HepG2 (cell line): ENCODE data around the gene OAS3. TPM values are rescaled to one million over a fixed set of nuclear protein-coding genes. Genes with fewer than 3 reads are reported as not detected.
A peak's percentile ranks its signal among the peaks of the same experiment; 100 is the strongest.

Source experiments
- ATAC-seq: fragments of 200-7000 bp; cut with Tn5 transposase; 3 replicates; pipeline ENCODE4 v1.9.1; 2020; ENCODE audit warnings: mild to moderate bottlenecking, moderate library complexity
- BruUV-seq: library from RNA; stranded (reverse); fragments of 400-500 nt; replicated peaks from 2 replicates; lab custom pipeline; 2021; lab: Mats Ljungman, UMichigan
- CTCF ChIA-PET: fragments of 300-600 bp; formaldehyde crosslinking; extraction: SDS; loops from one replicate; lab custom pipeline; 2021; ENCODE audit warnings: low total read pairs, inconsistent platforms, low intra/inter-chr PET ratio; lab: Yijun Ruan, JAX
- POLR2A ChIA-PET: fragments of 350-600 bp; sonication (Branson Sonifier 250); formaldehyde crosslinking; loops from one replicate; lab custom pipeline; 2020; ENCODE audit warnings: antibody characterized with exemption, inconsistent platforms; lab: Yijun Ruan, JAX
- DNase-seq: peaks from one replicate; pipeline ENCODE4 v3.0.0-alpha.2; 2015; ENCODE audit warnings: low spot score
- FAIRE-seq: peaks from 3 replicates; lab custom pipeline; 2011; peaks lifted over from hg19 to GRCh38; lab: Jason Lieb, UNC
- H2AFZ ChIP-seq: one replicate; pipeline ENCODE4 v1.6.1; 2011; ENCODE audit warnings: low read length, inconsistent platforms
- H3K27ac ChIP-seq: fragments of 300-600 bp; 3 replicates; pipeline ENCODE4 v1.8.0; 2011; ENCODE audit warnings: mixed run types, mild to moderate bottlenecking, mixed read lengths, low read length, inconsistent platforms; ENCODE audit not compliant: insufficient read depth; ENCODE audit errors: extremely low read length
- H3K27me3 ChIP-seq, 2 experiments: fragments of 200-600 bp in 1 of 2; 2 replicates in 1 of 2; 3 replicates in 1 of 2; pipeline versions ENCODE4 v1.6.0 to v1.8.0; 2011; ENCODE audit warnings: low read length in 2 of 2, mild to moderate bottlenecking in 2 of 2, moderate library complexity in 2 of 2, inconsistent platforms in 1 of 2; ENCODE audit not compliant: insufficient read depth in 2 of 2, control insufficient read depth in 1 of 2
- H3K36me3 ChIP-seq, 2 experiments: fragments of 200-600 bp in 1 of 2; replicated peaks in 1 of 2; 2 replicates in 1 of 2; 3 replicates in 1 of 2; pipeline versions ENCODE4 v1.5.1 to v1.8.0; 2011; ENCODE audit warnings: low read length in 2 of 2, inconsistent platforms in 1 of 2; ENCODE audit not compliant: insufficient read depth in 2 of 2, control insufficient read depth in 1 of 2
- H3K4me1 ChIP-seq: 2 replicates; pipeline ENCODE4 v1.5.1; 2012; ENCODE audit warnings: low read length, inconsistent platforms; ENCODE audit not compliant: insufficient read depth
- H3K4me2 ChIP-seq: 2 replicates; pipeline ENCODE4 v1.6.0; 2011; ENCODE audit warnings: low read depth, low read length, inconsistent platforms
- H3K4me3 ChIP-seq, 3 experiments: fragments of 200-600 bp in 1 of 3; sonication (generic), shearing (Covaris generic) in 1 of 3; replicated peaks in 1 of 3; 2 replicates each; pipeline ENCODE4 v1.5.1; 2011 to 2016; ENCODE audit warnings: low read length in 3 of 3, inconsistent platforms in 2 of 3, low read depth in 2 of 3, mild to moderate bottlenecking in 2 of 3, control low read depth in 1 of 3, mixed read lengths in 1 of 3; ENCODE audit not compliant: insufficient read depth in 1 of 3
- H3K79me2 ChIP-seq: one replicate; pipeline ENCODE4 v1.6.1; 2011; ENCODE audit warnings: low read length, inconsistent platforms; ENCODE audit not compliant: insufficient read depth
- H3K9ac ChIP-seq: 2 replicates; pipeline ENCODE4 v1.6.0; 2011; ENCODE audit warnings: mild to moderate bottlenecking, low read depth, low read length, inconsistent platforms; ENCODE audit not compliant: insufficient read depth
- H3K9me3 ChIP-seq: 2 replicates; pipeline ENCODE4 v1.5.1; 2012; ENCODE audit warnings: mild to moderate bottlenecking, low read length
- H4K20me1 ChIP-seq: 2 replicates; pipeline ENCODE4 v1.6.0; 2011; ENCODE audit warnings: inconsistent platforms, mild to moderate bottlenecking, low read length, moderate library complexity; ENCODE audit not compliant: insufficient read depth
- ASH2L ChIP-seq: fragments of 300-600, 200-600 bp; sonication (generic); IDR thresholded peaks from 2 replicates; pipeline ENCODE4 v1.7.0; 2017; ENCODE audit warnings: low read depth, mild to moderate bottlenecking, moderate library complexity, mixed read lengths, low read length; ENCODE audit not compliant: insufficient read length
- ELK4 ChIP-seq: sonication (generic); formaldehyde crosslinking; IDR thresholded peaks from 2 replicates; pipeline ENCODE4 v1.9.0; 2021; ENCODE audit warnings: missing genetic modification reagents, borderline replicate concordance
- GABPB1 ChIP-seq: IDR thresholded peaks from 2 replicates; pipeline ENCODE4 v1.6.1; 2016; ENCODE audit warnings: mild to moderate bottlenecking, missing genetic modification reagents, moderate library complexity, missing compliant biosample characterization
- GLI4 ChIP-seq: sonication (generic); formaldehyde crosslinking; IDR thresholded peaks from 2 replicates; pipeline ENCODE4 v1.5.1; 2020; ENCODE audit warnings: missing genetic modification reagents, mild to moderate bottlenecking, moderate library complexity, borderline replicate concordance
- HNRNPK ChIP-seq: fragments of 200-400 bp; formaldehyde crosslinking; IDR thresholded peaks from 2 replicates; pipeline ENCODE4 v1.6.1; 2018; ENCODE audit warnings: low read length, low read depth, moderate library complexity, mild to moderate bottlenecking; ENCODE audit not compliant: poor library complexity, severe bottlenecking
- KDM5A ChIP-seq: fragments of 200-600 bp; sonication (generic); IDR thresholded peaks from 2 replicates; pipeline ENCODE4 v1.7.0; 2018; ENCODE audit warnings: antibody characterized with exemption, mild to moderate bottlenecking, low read length, borderline replicate concordance
- MAFF ChIP-seq: IDR thresholded peaks from 2 replicates; pipeline ENCODE4 v1.6.1; 2011; ENCODE audit warnings: low read depth, low read length, improper control_type of control experiment
- MAFK ChIP-seq, 2 experiments: IDR thresholded peaks in 1 of 2; conservative IDR thresholded peaks in 1 of 2; 2 replicates each; pipeline ENCODE4 v1.6.1; 2011; ENCODE audit warnings: improper control_type of control experiment in 2 of 2, low read length in 2 of 2
- MATR3 ChIP-seq: sonication (generic); formaldehyde crosslinking; IDR thresholded peaks from 2 replicates; pipeline ENCODE4 v1.4.0; 2020; ENCODE audit warnings: missing genetic modification reagents
- MXI1 ChIP-seq: IDR thresholded peaks from 3 replicates; pipeline ENCODE4 v1.6.1; 2012; ENCODE audit warnings: low read depth, low read length, inconsistent platforms, borderline replicate concordance
- NFE2L2 ChIP-seq: fragments of 150-350 bp; IDR thresholded peaks from 2 replicates; pipeline ENCODE4 v1.6.1; 2014; ENCODE audit warnings: low read length
- PAX8 ChIP-seq: sonication (generic); formaldehyde crosslinking; IDR thresholded peaks from 2 replicates; pipeline ENCODE4 v1.8.0; 2022; ENCODE audit warnings: mild to moderate bottlenecking, missing genetic modification reagents, borderline replicate concordance
- PPARG ChIP-seq: conservative IDR thresholded peaks from 2 replicates; pipeline ENCODE4 v1.6.1; 2016; ENCODE audit warnings: missing biosample characterization, missing genetic modification reagents
- TARDBP ChIP-seq: sonication (generic); formaldehyde crosslinking; IDR thresholded peaks from 2 replicates; pipeline ENCODE4 v1.8.0; 2022; ENCODE audit warnings: mild to moderate bottlenecking, missing genetic modification reagents
- WIZ ChIP-seq: sonication (generic); formaldehyde crosslinking; IDR thresholded peaks from 2 replicates; pipeline ENCODE4 v1.5.1; 2020; ENCODE audit warnings: mild to moderate bottlenecking, missing genetic modification reagents
- ZNF343 ChIP-seq: sonication (generic); formaldehyde crosslinking; IDR thresholded peaks from 2 replicates; pipeline ENCODE4 v1.4.0; 2020; ENCODE audit warnings: mild to moderate bottlenecking, missing genetic modification reagents
- ZNF609 ChIP-seq: sonication (generic); formaldehyde crosslinking; IDR thresholded peaks from 2 replicates; pipeline ENCODE4 v1.4.0; 2020; ENCODE audit warnings: mild to moderate bottlenecking, missing genetic modification reagents, borderline replicate concordance
- WGBS: methylation state at CpG from one replicate; pipeline ENCODE4 v1.1.6; 2017; ENCODE audit warnings: low lambda C conversion rate; 5-methylcytosine and 5-hydroxymethylcytosine counted together
- in situ Hi-C: cut with HindIII; loops from 2 replicates; pipeline ENCODE4 v1.10.0; 2017; ENCODE audit warnings: low pct_unique_long_range_greater_than_20kb; ENCODE audit not compliant: extremely low pct_ligation_motif_present
- intact Hi-C: fragments of 100-400 bp; cut with micrococcal nuclease; formaldehyde crosslinking; loops from one replicate; pipeline ENCODE4 v1.10.0; 2022; ENCODE audit not compliant: unreplicated experiment
- polyA plus RNA-seq, 8 experiments: library from polyadenylated mRNA; depleted of rRNA in 3 of 8; stranded (reverse) in 7 of 8; unstranded in 1 of 8; fragments of >200 nt; fragmentation: Illumina TruSeq in 4 of 8; extraction: Trizol in 4 of 8; gene quantifications; 2 replicates each; pipeline versions ENCODE4 v1.2.1 to v1.2.3, GENCODE V29; 2011 to 2016; ENCODE audit warnings: low read depth in 4 of 8, missing spikeins in 1 of 8, mixed read lengths in 1 of 8; ENCODE audit not compliant: insufficient read depth in 1 of 8
- total RNA-seq, 5 experiments: library from RNA; depleted of rRNA; stranded (reverse); fragments of >200 nt; fragmentation: Illumina TruSeq; extraction: Trizol; gene quantifications; 2 replicates each; pipeline ENCODE4 v1.2.3, GENCODE V29; 2016; ENCODE audit warnings: low read depth in 1 of 5
- TF ChIP-seq, protein P1 (sequence below): IDR thresholded peaks from 2 replicates; pipeline ENCODE4 v1.6.1; 2016; ENCODE audit warnings: low read depth, borderline replicate concordance

Gene OAS3
- total and polyA plus RNA-seq, 2 of the 13 experiments (the other 11 are each of a cell fraction or from before 2014, with no cell fraction given): 4.8 to 10.5 TPM

GRCh38 chr12:112942572-112942971, 4.3 kb downstream of the OAS3 start (continued):
- TF ChIP-seq ZNF609 (CRISPR knock-in tag) (no peak), ASH2L (no peak), TARDBP (CRISPR knock-in tag) (no peak), HNRNPK (no peak)

DNA sequence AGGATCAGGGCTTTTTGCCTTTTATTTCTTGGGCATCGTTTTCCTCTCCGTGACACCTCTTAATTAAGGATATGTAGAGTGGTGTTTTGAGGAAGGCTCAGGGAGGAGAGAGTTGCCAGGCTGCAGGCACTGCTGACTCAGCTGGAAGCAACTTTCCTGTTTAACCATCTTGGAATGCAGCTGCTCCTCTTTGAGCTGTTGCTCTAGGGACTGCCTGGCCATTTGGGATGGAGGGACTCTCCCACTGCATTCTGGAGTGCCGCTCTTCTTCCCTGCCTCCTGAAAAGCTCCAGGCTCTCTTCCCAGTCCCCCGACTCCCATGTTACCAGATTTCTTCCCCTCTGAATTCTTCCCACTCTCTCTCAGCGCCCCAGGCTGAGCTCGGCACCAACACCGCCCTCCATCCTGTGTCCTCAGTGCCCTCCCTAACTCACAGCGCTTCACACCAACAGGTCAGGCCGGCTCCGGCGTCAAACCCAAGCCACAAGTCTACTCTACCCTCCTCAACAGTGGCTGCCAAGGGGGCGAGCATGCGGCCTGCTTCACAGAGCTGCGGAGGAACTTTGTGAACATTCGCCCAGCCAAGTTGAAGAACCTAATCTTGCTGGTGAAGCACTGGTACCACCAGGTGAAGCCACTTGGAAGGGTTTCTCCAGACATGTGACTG, 5.9 kb downstream of the OAS3 start:
- no peak for TF ChIP-seq NFE2L2
- TF ChIP-seq ZNF343 (CRISPR knock-in tag): no peak
- no peak for TF ChIP-seq PAX8 (CRISPR knock-in tag)
- TF ChIP-seq MAFK (conservative IDR thresholded peaks at IDR 0.05 in 1 of 2, IDR thresholded peaks at IDR 0.05 in 1 of 2; ENCODE audit: low read length in 2 of 2): peak; percentile 87 to 95
- TF ChIP-seq ELK4: no peak
- TF ChIP-seq, protein P1, sequence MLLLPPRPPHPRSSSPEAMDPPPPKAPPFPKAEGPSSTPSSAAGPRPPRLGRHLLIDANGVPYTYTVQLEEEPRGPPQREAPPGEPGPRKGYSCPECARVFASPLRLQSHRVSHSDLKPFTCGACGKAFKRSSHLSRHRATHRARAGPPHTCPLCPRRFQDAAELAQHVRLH (CRISPR knock-in tag): no peak
- no peak for TF ChIP-seq MATR3
- no peak for TF ChIP-seq KDM5A
- no peak for TF ChIP-seq MXI1
- TF ChIP-seq MAFF: peak; percentile 92
- no peak for TF ChIP-seq WIZ
- no peak for TF ChIP-seq GABPB1 (CRISPR knock-in tag)
- TF ChIP-seq PPARG (CRISPR knock-in tag): no peak
- TF ChIP-seq GLI4 (CRISPR knock-in tag): no peak
- ATAC-seq: no peak
- Histone ChIP-seq H3K9ac (no peak overlapping the region), H3K79me2 (no peaks in the 10 kb centered on the region), H3K36me3 (peaks cover 2 to 16% of the 10 kb centered on the region in 2 experiments; a peak in 4 of 5 replicates), H4K20me1 (no peaks in the 10 kb centered on the region), H3K27ac (no peak overlapping the region), H3K4me2 (no peak overlapping the region), H3K4me3 (no peak overlapping the region), H3K27me3 (no peaks in the 10 kb centered on the region), H3K9me3 (no peaks in the 10 kb centered on the region), H3K4me1 (peaks cover 12% of the 10 kb centered on the region), H2AFZ (no peak overlapping the region)
- CTCF ChIA-PET: no interaction called here
- no peak for DNase-seq
- FAIRE-seq: no peak
- in situ Hi-C loops: no loop called here
- intact Hi-C loops: no loop called here
- BruUV-seq: no TSS peak
- POLR2A ChIA-PET: no interaction called here
- WGBS: 95% methylated on average over 15 of the region's 15 CpGs
